ENCODE measurements around the gene UBQLN3.

UBQLN3 gene

DNA sequence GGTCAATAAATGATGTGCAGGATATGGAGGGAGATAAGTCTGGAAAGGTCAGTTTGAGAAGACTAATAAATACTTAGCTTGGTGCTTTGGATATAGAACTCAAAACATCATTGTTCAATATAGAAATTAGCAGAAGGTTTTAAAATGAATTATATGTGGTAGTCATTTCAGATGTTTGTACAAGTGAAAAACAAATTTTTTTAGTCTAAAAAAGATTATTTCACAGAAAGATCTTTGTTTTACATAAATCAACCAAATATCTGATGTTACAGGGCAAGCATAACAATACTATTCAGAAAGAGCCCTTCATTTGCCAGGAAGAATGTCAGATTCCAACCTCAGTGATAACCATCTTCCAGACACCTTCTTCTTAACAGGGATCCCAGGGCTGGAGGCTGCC is 21.4 kb downstream of the UBQLN3 start, which contains the start of gene OR52D1:
TSS of gene OR52D1 (plus strand) at position 301 of the 400 bp plus-strand sequence. CDS start at position 323, 22 bp downstream.
- CTCF ChIA-PET: no interaction called here
- no peaks in the 10 kb centered on the region for H3K9me3 ChIP-seq (ENCODE audit: control insufficient read depth, insufficient read depth, low read depth, low read length)
- no peaks in the 10 kb centered on the region for H3K4me1 ChIP-seq (ENCODE audit: control insufficient read depth, insufficient read depth, low read length)
- no peaks in the 10 kb centered on the region for H3K36me3 ChIP-seq (ENCODE audit: control insufficient read depth in 2 of 2, insufficient read depth in 1 of 2, low read length in 2 of 2)
- TF ChIP-seq ZNF202 (tag by site-specific recombination; IDR thresholded peaks at IDR 0.05; ENCODE audit: borderline replicate concordance): no peak
- no peak for TF ChIP-seq ZNF558 (tag by site-specific recombination; IDR thresholded peaks at IDR 0.05)
- TF ChIP-seq ZNF776 (tag by site-specific recombination; IDR thresholded peaks at IDR 0.05; ENCODE audit: borderline replicate concordance): no peak
- TF ChIP-seq, protein P1, sequence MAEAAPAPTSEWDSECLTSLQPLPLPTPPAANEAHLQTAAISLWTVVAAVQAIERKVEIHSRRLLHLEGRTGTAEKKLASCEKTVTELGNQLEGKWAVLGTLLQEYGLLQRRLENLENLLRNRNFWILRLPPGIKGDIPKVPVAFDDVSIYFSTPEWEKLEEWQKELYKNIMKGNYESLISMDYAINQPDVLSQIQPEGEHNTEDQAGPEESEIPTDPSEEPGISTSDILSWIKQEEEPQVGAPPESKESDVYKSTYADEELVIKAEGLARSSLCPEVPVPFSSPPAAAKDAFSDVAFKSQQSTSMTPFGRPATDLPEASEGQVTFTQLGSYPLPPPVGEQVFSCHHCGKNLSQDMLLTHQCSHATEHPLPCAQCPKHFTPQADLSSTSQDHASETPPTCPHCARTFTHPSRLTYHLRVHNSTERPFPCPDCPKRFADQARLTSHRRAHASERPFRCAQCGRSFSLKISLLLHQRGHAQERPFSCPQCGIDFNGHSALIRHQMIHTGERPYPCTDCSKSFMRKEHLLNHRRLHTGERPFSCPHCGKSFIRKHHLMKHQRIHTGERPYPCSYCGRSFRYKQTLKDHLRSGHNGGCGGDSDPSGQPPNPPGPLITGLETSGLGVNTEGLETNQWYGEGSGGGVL (tag by site-specific recombination; IDR thresholded peaks at IDR 0.05): no peak
- POLR2A ChIA-PET: no interaction called here
- H3K4me3 ChIP-seq (ENCODE audit: low read depth, low read length): no peak within 1 kb of the TSS
- no peak within 1 kb of the TSS for H3K27ac ChIP-seq (ENCODE audit: extremely low read depth, low read depth, low read length)

DNA sequence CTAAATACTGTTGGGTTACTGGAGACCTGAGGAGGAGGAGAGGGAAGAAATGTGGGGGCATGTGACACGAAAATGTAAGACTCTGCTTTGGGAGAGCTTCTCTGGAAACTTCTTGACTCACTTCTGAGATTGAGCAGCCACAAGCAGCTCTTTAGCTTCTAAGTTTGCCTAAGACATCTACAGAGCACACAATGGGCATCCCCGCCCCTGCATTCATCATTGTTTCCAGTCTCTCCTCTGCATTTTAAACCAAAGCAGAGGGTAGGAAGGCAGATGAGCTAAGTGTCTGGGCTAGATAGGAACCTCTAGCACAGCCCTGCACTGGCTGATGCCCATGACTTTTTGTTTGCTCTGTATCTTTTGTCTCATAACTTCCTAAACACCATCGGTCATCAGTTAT is 23.3 kb downstream of the UBQLN3 start:
- ChIA-PET POLR2A (no interaction called here), CTCF (interaction anchor here (1.2 kb wide), 1 partner anchor 10 kb away, joined by 8 read pairs; no protein-coding TSS in a partner anchor)
- Histone ChIP-seq H3K4me1 (ENCODE audit: control insufficient read depth, insufficient read depth, low read length) (no peaks in the 10 kb centered on the region), H3K27ac (ENCODE audit: extremely low read depth, low read depth, low read length) (no peak overlapping the region), H3K4me3 (ENCODE audit: low read depth, low read length) (no peak overlapping the region), H3K9me3 (ENCODE audit: control insufficient read depth, insufficient read depth, low read depth, low read length) (no peaks in the 10 kb centered on the region), H3K36me3 (ENCODE audit: control insufficient read depth in 2 of 2, insufficient read depth in 1 of 2, low read length in 2 of 2) (no peaks in the 10 kb centered on the region)
- TF ChIP-seq RBAK (tag by site-specific recombination; IDR thresholded peaks at IDR 0.05) (no peak), ZNF133 (tag by site-specific recombination; IDR thresholded peaks at IDR 0.05) (no peak), SP3 (tag by site-specific recombination; IDR thresholded peaks at IDR 0.05) (no peak), ZNF311 (tag by site-specific recombination; IDR thresholded peaks at IDR 0.05; ENCODE audit: borderline replicate concordance) (no peak), ZNF157 (tag by site-specific recombination; IDR thresholded peaks at IDR 0.05) (no peak)

DNA sequence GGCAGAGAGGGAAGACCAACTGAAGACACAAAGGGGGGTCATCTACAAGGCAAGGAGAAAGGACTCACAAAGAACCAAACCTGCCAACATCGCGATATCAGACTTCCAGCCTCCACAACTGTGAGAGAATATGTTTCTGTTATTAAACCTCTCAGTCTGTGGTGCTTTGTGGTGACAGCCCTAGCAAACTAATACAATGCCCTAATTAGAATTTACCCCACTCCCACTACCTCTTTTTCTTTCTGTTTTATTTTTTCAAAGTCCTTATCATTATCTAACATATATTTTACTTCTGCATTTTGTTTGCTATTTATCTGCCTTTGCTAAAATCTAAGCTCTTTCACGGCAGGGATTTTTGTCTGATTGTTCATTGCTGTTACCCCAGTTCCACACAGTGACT is 23.8 kb downstream of the UBQLN3 start:
- Histone ChIP-seq H3K9me3 (ENCODE audit: control insufficient read depth, insufficient read depth, low read depth, low read length) (no peaks in the 10 kb centered on the region), H3K27ac (ENCODE audit: extremely low read depth, low read depth, low read length) (no peak overlapping the region), H3K4me1 (ENCODE audit: control insufficient read depth, insufficient read depth, low read length) (no peaks in the 10 kb centered on the region), H3K36me3 (ENCODE audit: control insufficient read depth in 2 of 2, insufficient read depth in 1 of 2, low read length in 2 of 2) (no peaks in the 10 kb centered on the region), H3K4me3 (ENCODE audit: low read depth, low read length) (no peak overlapping the region)
- POLR2A ChIA-PET: no interaction called here
- CTCF ChIA-PET: interaction anchor here (1.2 kb wide), 1 partner anchor 10 kb away, joined by 8 read pairs; no protein-coding TSS in a partner anchor
- TF ChIP-seq ZNF791 (tag by site-specific recombination; IDR thresholded peaks at IDR 0.05): no peak
- no peak for TF ChIP-seq ZNF169 (tag by site-specific recombination; IDR thresholded peaks at IDR 0.05)
- no peak for TF ChIP-seq BCL11B (tag by site-specific recombination; IDR thresholded peaks at IDR 0.05; ENCODE audit: low read depth)
- no peak for TF ChIP-seq SCRT2 (tag by site-specific recombination; IDR thresholded peaks at IDR 0.05)
- no peak for TF ChIP-seq ZNF202 (tag by site-specific recombination; IDR thresholded peaks at IDR 0.05; ENCODE audit: borderline replicate concordance)
- no peak for TF ChIP-seq ZNF626 (tag by site-specific recombination; IDR thresholded peaks at IDR 0.05)
- TF ChIP-seq, protein P2, sequence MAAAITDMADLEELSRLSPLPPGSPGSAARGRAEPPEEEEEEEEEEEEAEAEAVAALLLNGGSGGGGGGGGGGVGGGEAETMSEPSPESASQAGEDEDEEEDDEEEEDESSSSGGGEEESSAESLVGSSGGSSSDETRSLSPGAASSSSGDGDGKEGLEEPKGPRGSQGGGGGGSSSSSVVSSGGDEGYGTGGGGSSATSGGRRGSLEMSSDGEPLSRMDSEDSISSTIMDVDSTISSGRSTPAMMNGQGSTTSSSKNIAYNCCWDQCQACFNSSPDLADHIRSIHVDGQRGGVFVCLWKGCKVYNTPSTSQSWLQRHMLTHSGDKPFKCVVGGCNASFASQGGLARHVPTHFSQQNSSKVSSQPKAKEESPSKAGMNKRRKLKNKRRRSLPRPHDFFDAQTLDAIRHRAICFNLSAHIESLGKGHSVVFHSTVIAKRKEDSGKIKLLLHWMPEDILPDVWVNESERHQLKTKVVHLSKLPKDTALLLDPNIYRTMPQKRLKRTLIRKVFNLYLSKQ (tag by site-specific recombination; IDR thresholded peaks at IDR 0.05; ENCODE audit: borderline replicate concordance): no peak
- TF ChIP-seq ZNF707 (tag by site-specific recombination; IDR thresholded peaks at IDR 0.05): no peak
- TF ChIP-seq HOXD13 (CRISPR knock-in tag; IDR thresholded peaks at IDR 0.05; ENCODE audit: borderline replicate concordance): no peak
- no peak for TF ChIP-seq ZNF223 (tag by site-specific recombination; IDR thresholded peaks at IDR 0.05)
- no peak for TF ChIP-seq ZNF701 (tag by site-specific recombination; IDR thresholded peaks at IDR 0.05)

All from HEK293 (cell line).